GF-D8 (cell line): ENCODE measurements around the gene FBXW10.
"Not testable (repeated sequence)": the region's sequence is repeated elsewhere in the genome, so short reads cannot be mapped to it uniquely, and the experiment has no call there.

Experiments
- DNase-seq: peaks from one replicate; lab custom pipeline; 2025; lab: John Stamatoyannopoulos, UW

Gene FBXW10, protein sequence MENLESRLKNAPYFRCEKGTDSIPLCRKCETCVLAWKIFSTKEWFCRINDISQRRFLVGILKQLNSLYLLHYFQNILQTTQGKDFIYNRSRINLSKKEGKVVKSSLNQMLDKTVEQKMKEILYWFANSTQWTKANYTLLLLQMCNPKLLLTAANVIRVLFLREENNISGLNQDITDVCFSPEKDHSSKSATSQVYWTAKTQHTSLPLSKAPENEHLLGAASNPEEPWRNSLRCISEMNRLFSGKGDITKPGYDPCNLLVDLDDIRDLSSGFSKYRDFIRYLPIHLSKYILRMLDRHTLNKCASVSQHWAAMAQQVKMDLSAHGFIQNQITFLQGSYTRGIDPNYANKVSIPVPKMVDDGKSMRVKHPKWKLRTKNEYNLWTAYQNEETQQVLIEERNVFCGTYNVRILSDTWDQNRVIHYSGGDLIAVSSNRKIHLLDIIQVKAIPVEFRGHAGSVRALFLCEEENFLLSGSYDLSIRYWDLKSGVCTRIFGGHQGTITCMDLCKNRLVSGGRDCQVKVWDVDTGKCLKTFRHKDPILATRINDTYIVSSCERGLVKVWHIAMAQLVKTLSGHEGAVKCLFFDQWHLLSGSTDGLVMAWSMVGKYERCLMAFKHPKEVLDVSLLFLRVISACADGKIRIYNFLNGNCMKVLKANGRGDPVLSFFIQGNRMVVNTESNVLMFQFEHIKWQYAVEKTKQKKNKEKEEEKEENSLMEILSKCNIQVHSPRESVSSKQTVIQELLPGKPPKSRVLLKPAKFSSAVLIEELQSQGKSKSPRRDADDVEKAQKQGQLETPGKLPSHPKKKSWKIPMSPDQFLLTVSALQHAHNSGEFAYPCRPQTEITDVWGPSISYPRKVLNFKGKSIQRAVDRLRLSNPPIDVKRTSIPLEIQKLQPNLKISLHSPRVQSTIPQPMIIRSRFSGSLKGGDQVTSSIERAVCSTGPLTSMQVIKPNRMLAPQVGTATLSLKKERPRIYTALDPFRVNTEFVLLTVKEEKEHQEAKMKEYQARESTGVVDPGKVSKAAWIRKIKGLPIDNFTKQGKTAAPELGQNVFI

DNA sequence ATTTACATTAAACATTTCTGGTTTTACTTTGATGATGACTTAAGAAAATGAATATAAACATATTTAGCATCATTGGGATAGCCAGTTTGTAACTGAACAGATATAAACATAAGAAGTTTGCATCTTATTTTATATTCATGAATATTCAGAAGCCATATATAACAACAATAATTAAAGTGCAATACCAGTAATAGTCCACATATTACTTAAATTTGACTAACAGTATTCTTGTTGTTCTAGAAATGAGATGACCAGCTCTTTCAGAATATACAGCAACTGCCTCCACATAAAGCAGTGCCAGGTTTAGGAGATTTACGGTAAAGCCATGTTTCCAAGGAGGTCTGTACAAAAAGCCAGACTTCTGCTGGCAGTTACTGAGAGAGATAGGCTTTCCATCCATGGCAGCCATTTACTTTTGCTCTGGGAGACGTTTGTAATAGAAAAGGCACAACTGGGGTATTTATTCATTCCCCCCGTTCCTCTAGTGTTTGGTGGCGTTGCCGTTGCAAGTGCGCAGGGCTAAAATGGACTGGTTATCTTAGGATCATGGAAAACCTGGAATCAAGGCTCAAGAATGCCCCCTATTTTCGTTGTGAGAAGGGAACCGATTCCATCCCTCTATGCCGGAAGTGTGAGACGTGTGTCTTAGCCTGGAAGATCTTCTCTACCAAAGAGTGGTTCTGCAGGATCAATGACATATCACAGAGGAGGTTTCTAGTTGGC lies at the start of gene FBXW10:
FBXW10 (plus strand) TSS at position 356 of the 723 bp plus-strand sequence; CDS start at position 547, 191 bp downstream.
- not testable (repeated sequence) for DNase-seq

DNA sequence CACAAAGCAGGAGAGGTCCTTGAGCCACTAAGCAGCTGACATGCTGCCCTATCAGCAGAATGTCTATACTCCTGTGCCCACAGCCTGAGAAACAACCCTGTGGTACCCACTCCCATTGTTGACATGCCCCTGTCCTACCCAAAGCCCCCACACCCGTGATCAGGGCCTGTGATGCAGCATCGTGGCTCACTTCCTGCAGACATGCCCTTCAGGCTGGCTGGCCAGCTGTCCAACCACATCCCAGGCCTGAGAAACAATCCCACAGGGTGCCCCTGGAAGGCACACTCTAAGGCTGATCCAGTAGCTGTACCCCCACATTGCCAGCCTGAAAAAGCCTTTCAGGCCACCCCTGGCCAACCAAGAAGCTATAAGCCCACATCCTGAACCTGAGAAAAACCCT lies 48.7 kb upstream of the FBXW10 start:
- DNase-seq, result not testable (repeated sequence)

DNA sequence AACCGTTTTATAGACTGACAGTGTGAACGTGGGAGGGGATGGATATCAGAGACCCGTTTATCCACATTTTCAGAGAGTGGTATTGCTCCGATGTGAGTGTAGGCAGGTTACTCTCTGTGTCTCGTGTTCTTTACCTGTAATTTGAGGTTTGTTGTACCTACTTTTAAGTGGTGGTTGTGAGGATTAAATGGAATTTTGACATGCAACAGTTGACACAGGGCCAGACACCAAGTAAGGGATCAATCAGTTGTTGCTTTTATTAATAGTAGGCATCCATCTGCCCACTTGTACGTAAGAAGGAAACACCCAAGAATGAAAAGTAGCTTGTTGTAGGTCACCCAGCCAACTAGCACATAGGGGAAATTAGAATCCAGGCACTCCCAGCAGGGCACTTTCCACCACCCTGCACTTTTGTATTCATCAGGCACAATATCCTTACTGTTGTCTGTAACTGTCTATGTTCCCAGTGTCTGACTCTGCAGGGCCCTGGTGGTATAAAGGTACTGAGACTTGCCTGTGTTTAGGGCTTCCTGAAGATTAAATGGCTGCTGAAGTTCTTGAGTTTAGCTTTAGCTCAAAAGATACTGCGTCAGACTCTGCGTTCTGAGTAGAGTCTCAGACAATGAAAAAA lies 45.3 kb upstream of the FBXW10 start:
- not testable (repeated sequence) for DNase-seq

DNA sequence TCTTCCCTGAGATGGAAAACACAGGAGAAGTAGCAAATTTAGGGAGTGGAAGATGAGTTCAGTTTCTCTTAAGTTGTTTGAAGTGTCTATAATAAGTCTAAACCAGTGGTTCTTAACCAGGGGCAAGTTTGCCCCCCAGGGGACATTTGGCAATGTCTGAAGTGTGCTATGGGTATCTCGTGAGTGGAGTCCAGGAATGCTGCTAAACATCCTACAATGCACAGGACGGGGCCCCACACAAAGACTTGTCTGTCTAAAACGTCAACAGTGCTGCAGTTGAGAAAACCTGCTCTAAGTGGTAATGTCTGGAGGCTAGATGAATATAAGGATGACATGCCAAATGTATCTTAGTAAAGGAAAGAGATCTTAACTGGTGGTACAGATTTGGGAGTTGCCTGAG lies 37.9 kb upstream of the FBXW10 start:
- DNase-seq, result not testable (repeated sequence)

DNA sequence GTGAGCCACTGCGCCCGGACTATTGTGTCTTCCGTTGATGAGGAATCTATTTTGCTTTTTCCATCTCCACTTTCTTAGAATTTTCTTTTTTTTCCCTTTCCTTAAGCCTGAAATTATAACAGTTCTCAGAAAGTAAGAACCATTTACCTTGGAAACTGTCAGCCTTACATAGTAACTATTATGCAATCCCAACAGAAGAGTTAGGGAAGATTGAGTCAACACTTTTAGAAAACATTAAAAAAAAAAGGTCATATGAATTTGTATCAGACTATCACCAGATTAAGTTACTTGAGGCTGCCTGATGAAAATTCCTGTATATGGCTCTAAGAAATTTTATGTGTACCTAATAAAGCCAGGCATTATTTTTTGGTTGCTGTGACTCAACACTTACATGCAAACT lies 35.6 kb upstream of the FBXW10 start:
- DNase-seq, result not testable (repeated sequence)

DNA sequence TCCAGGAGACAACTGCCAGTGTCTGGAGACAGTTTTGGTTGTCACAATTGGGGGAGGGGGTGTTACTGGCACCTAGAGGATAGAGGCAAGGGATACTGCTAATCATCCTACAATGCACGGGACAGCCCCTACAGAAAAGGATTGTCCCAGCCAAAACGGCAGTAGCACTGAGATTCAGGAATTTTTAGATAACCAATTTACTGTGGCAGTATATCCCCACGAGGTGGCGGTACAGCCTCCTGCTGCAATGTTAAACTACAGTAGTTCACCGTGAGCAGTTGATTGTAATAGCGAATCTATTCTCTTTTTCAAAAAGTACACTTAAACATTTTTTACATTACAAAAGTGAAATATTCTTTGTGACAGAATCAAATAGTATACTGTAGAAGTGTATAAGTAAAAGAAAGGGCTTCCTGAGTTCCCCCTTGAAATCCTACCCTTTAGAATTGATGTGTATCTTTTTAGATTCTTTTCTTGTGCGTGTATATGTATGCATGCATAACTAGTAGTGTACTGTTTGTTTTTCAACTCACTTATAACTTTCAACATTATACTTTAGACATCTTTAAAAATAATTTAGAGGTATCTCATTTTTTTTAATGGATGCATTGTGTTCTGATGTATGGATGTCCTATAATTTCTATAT lies 31.4 kb upstream of the FBXW10 start:
- DNase-seq, result not testable (repeated sequence)

DNA sequence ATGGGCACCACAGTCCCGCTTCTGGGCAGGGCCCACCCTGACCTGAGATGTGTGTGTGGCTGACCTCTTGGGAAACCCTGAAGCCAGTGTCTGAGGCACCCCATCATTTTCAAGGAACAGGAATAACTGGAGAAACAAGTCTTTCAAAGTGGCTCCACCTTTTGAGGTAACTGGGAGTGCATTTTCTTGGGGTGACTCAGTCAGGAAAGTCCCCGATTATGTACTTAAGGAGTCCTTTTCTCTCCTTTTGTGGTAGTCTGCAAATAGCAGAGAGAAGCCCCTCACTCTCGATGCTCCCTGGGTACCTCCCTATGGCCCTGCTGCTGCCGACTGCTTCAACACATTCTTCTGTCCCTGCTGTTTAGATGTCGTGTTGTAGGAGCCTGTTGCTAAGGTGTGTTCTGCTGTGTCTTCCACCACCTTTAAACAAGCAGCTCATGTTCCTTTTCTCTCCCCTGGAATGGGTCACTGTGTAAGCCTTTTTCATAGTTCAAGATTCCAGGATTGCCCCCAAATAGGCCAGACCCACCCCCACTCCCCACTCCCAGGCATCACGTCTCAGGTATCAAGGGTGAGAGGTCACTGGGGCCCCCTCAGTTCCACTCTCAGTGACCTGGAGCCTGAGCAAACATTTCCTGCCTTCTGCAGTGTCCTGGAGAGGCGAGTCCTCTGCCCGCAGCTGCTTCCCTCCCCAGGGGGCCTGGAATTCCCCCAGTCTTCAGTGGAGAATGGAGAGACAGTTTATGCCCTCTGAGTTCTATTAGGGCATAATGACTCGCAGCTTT lies 25.0 kb upstream of the FBXW10 start:
- DNase-seq, result not testable (repeated sequence)

DNA sequence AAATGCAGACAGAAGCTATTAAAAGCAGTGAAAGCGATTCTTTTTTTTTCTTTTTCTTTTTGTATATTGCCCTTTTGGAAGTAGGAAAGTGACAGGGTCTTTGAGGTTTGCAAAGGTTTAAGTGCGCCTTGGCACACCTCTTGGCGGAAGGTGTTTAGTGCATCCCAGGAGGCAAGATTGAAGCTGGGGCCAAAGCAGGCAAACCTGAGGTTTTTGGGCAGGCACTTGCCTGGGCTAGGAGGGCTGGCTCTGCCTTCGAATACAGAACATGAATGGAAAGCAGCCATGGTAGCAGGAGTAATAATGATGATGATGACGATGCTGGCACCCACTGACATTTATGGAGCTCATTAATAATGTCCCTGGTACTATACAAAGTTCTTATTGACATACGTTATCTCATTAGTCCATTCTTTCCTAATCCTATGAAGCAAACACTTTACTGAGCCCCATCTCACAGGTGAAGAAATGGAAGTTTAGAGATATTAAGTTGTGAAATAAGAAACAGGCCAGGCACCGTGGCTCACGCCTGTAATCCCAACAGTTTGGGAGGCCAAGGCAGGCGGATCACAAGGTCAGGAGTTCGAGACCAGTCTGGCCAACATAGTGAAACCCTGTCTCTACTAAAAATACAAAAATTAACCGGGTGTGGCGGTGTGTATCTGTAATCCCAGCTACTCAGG lies 24.3 kb upstream of the FBXW10 start:
- not testable (repeated sequence) for DNase-seq

DNA sequence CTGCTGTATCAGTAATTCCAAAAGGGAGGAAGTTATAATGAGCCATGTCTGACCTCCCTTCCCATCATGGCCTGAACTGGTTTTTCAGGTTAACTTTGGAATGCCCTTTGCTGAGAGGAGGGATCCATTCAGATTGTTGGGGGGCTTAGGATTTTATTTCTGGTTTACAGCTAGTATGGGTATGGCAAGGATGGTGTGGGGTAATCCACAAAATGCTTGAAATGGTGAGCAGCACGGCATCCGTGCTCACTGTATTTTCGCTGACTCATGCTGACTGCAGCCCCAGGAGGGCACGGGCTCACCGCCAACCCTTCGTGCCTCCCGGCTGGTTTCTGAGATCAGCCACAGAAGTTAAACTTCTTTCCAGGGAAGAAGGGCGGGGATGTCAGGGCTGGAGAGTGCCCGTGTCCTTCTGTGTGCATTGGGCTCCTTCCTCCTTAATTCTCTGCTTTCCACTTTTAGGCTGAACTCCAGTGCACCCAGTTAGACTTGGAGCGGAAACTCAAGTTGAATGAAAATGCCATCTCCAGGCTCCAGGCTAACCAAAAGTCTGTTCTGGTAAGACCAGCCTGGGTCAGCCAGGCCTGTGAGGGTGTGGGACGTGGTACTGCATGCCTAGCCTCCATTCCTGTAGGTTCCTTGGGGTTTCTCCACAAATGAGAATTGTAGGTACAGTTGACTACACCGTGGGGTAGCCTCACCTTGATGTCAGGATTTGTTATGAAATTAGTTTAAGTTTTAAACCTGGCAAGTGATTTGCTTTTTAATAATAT lies 21.9 kb upstream of the FBXW10 start:
- DNase-seq, result not testable (repeated sequence)

DNA sequence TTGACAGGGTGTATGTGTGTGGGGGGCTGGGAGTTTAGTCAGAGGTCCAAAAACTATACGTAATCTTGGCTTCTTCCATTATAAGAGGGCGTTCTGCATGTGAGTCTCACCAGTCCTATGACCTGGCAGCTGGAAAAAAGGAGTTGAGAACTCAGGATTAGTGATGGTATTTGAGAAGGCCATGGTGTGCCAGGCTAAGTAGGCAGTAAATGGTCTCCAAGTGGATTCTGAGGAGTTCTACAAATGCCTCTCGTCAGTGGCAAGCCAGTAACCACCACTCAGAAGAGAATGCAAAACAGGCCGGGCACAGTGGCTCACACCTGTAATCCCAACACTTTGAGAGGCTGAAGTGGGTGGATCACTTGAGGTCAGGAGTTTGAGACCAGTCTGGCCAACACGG lies 21.2 kb upstream of the FBXW10 start:
- not testable (repeated sequence) for DNase-seq

DNA sequence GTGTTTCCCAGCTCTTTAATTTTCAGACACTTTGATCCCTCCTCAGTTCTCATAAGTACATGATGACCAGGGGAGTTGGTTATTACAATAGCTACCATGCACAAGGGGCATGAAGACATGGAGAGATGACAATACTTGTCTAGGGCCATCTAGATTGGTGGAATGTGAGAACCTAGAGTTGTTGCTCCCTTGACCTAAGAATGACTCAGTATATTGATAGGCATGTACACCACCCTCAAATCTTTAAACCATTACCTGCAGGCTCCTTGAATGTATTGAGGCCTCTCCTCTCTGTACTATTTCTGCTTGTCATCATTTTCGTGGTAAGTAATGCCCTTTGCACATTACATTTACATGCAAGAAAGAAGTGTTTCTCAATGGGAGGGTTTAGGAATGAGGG lies 20.3 kb upstream of the FBXW10 start:
- not testable (repeated sequence) for DNase-seq

DNA sequence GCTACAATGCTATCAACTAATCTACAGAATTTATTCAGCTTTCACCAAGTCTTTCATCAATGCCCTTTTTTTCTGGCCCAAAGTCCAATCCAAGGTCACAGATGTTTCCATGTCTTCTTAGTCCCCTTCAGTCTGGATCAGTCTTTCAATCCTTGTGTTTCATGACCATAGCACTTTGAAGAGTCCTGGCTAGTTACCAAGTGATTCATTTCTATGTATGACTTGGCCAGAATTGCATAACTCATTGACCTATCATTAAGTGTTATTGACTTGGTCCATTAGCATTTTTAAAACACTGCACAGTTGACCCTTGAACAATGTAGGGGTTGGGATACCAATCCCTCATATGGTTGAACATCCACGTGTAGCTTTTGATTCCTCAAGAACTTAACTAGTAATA lies 11.4 kb upstream of the FBXW10 start:
- not testable (repeated sequence) for DNase-seq

DNA sequence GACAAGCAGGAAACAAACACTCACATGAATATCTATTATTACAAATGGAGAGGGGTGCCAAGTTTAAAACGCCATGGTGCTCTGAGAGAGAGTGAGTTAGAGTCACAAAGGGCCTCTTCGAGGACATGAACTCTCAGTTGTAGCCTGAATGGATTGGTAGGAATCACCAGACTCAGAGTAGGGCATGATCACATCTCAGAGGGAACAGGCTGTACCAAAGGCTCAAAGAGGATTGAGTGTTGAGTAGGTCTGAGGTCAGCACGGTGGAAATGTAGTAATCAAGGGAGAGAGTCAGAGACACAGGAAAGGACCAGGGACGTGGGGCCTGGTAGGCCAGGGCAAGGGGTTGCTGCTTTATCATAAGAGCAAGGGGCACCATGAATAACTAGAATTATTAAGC lies 10.5 kb upstream of the FBXW10 start:
- not testable (repeated sequence) for DNase-seq

DNA sequence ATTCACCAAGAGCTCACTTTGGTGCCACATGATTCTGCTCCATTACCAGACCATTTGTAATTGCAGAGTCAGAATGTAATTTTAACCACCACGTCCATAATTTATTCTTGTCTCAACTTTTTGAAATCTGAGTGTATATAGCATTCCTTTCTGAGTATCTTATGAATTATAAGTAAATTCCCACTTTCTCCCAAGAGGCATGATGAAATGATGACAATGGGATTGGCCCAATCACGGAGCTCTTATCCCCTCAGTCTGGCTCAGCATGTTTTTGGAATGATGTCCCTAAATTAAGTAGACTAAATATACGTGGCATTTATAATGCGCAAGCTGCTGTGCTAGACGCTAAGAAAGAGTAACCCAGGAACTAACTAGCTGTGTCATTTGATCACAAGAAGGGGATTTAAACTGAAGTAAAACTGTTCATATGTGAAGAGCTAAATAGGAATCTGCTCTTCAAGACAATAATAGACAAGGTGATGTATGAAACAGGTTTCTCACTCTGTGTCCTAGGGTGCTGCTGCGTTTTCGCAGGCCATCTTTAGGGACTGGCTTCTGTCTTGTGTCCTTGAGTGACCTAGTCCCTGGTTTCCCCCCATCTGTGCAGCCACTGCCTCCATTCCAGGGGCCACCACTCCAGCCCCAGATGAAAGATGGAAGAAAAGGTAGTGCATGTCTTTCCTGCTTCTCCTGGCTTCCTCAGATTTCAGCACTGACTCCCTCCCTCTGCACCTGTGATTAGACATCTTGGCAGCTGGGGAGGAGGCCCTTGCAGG lies 4.0 kb upstream of the FBXW10 start:
- DNase-seq, result not testable (repeated sequence)

DNA sequence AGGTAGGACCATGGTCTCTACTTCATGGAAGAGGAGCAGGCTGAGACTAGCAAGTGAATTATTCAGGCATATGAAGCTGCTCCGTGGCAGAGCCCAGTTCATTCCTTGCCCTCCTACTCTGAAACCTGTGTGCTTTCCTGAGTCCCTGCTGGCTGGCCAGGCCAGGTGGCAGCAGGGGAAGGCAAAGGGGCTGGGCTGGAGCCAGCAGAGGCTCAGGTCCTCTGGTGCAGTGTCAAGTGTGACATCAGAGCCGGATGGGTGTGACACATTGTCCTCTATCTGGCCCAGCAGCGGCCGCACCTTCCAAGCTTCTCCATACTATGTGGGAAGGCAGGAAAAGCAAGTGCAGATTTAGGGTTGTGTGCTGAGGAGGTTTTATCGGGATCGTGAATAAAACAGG lies 2.6 kb upstream of the FBXW10 start:
- DNase-seq, result not testable (repeated sequence)

DNA sequence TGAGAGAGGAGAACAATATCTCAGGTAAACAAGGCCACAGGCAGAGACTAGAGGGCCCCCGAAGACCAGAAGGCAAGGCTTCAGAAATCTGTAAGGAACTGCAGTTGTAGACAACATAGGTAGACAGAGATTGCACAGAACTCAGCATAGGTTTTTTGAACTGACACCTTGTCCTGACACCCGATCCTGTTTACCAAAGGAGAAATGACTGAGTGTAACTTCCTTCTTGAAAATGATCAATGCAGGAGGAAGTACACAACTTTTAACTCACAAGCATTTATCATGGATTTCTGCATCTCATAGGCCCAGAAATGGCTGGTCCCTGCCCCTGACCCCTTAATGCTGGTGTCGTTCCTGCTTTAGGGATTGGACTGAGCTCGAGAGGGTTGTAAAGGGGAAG lies 872 bp downstream of the FBXW10 start:
- DNase-seq, result not testable (repeated sequence)

DNA sequence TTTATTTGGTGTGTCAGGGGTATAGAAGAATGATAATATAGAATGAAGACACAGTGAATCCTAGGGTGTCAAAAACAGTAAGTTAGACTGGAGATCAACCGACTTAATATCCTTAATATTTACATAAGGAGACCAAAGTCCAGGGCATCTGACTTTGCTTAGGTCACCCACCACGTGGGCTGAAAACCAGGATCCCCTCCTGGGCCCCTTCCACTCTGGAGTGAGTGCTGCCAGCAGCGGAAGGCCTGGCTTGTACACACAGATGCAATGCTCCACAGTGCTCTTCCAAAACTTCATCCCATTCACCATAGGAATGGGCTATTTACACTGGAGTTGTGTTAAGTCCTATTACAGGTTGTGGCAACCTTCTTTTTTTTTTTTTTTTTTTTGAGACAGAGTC lies 2.7 kb downstream of the FBXW10 start:
- DNase-seq, result not testable (repeated sequence)

DNA sequence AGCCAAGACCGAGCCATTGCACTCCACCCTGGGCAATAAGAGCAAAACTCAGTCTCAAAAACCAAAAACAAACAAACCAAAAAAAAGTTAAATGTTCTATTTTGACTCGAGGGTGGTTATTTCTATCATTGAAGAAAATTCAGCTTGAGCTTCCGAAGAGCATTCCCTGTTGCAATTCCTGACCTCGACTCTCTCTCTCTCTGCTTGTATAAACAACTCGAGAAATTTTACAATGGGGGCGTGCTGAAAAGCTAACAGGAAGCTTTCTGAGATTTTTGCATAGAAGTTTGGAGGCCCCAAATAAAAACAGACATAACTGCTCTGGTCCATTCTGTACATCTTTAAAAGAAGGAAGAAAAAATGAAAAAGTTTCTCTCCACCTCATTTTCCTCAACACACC lies 3.6 kb downstream of the FBXW10 start:
- not testable (repeated sequence) for DNase-seq
